GM21786 (cell line): ENCODE results near the gene SH3BP5.

Experiments
- ATAC-seq: cut with Tn5 transposase; IDR thresholded peaks from one replicate; pipeline ENCODE4 v1.9.1; 2021; ENCODE audit not compliant: unreplicated experiment

The SH3BP5 gene

GRCh38 chr3:15300323-15301078, 31.9 kb downstream of the SH3BP5 start:
- no peak for ATAC-seq

GRCh38 chr3:15299036-15299435, 33.4 kb downstream of the SH3BP5 start:
- ATAC-seq: no peak

GRCh38 chr3:15298504-15298903, 33.9 kb downstream of the SH3BP5 start:
- no peak for ATAC-seq

GRCh38 chr3:15297608-15298350, 34.6 kb downstream of the SH3BP5 start:
- ATAC-seq: no peak

GRCh38 chr3:15295506-15295905, 36.9 kb downstream of the SH3BP5 start:
- no peak for ATAC-seq

GRCh38 chr3:15294929-15295328, 37.5 kb downstream of the SH3BP5 start:
- no peak for ATAC-seq

- ATAC-seq: no peak
Measured at GRCh38 chr3:15292765-15293522, 39.4 kb downstream of the SH3BP5 start.

DNA sequence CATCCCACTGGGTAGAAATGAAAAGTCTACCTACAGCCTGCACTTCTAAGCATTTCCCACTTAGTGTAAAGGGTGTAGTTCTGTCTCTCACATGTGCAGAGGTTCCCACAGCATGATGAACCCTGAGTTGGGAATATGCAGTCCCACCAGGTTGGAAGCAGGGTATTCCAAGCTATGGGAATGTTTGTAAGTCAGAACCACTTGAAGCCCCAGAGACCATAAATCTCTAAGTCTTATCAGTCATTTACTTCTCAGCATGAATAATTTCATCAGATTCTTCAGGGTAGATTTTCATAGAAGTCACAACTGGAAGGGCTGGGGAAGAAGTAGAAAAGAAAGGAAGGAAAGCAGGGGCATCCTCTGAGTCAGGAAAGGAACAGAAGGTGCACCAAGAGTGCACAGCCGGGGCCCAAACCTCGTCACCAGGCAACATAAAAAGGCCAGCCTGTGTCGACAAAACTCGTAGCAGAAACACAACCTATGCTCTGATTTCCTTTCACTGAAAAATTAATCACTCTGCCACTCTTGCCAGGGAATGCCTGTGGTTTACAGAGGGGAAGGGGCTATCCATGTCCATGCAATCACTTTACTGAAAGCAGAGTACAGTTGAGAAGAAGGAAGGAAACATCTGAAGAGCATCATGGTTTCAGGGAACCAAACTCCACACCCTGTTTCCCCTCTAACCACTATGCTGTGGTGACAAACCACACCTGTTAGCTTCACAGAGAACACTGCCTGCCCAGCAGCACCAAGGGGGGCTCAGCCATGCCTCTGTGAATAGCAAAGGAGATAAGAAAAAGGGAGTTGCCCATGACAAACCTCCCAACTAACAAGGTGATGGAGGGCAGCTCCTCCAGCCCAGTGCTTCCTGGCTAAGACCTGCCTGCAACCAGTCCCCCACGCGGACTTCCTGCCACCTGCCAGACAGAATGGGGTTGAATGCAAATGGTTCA, 40.5 kb downstream of the SH3BP5 start:
- peak; percentile 88 for ATAC-seq

GRCh38 chr3:15290736-15291135, 41.6 kb downstream of the SH3BP5 start:
- no peak for ATAC-seq

DNA sequence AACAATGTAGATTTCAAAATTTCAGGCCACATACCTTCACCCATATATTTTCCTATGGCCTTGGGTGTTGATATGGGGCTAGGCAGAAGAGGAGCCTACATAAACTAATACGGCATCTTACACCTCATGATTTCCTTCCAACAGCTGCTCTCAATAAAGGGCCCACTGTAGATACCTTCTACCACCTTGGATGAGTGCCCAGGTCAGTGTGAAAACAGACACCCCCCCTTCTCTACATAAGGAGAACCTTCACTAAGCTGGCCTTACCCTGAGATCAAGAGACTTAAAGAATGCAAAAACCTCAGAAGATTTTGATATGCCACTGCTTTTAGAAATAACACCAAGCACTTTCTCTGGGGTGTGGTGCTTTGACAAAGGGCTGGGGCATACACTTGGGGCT, 42.7 kb downstream of the SH3BP5 start:
- no peak for ATAC-seq

GRCh38 chr3:15288331-15289035, 43.9 kb downstream of the SH3BP5 start:
- no peak for ATAC-seq

DNA sequence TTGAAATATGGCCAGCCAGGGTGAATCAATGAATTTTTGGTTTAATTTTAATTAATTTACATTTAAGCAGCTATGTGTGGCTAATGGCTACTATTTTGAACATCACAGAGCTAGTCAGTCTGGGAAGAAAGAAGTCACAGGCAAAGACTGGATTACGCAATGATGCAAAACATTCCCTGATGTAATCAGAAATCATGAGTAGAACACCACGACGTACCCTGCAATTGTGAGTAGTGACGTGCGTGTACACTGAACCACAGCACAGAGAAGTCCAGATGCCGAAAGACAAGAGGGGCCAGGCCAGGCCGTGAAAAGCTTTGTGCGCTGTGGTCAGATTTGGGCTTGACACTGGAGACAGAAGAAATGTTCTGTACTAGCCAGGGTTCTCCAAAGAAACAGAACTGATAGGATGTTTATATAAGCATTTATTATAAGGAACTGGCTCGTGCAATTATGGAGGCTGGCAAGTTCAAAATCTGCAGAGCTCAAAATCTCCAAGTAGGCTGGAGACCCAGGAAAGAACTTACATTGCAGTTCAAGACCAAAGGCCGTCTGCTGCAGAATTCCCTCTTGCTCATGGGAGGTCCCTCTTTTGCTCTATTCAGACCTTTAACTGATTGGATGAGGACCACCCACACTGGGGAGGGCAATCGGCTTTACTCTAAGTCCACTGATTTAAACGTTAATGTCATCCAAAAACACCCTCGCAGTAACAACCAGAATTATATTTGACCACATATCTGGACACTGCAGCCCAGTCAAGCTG, 44.6 kb downstream of the SH3BP5 start:
- ATAC-seq: no peak

DNA sequence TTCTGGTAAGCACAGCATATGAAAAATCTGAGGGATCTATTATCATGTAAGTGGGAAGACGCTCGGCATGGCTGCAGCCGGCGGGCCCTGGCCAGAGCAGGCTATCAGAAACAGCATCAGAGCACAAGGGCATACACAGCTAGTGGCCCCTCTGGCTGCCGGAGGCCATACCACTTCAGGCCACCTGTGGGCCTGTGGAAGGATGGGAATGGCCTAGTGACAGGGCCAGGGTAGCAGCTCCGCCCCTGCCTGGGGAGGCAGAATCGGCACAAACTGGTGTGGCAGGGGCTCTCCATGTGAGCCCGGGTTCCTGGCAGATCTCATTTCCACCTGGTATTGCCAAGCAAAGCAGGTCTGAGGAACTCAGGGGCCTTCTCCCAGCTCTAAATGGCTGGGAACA, 46.4 kb downstream of the SH3BP5 start:
- ATAC-seq: no peak

DNA sequence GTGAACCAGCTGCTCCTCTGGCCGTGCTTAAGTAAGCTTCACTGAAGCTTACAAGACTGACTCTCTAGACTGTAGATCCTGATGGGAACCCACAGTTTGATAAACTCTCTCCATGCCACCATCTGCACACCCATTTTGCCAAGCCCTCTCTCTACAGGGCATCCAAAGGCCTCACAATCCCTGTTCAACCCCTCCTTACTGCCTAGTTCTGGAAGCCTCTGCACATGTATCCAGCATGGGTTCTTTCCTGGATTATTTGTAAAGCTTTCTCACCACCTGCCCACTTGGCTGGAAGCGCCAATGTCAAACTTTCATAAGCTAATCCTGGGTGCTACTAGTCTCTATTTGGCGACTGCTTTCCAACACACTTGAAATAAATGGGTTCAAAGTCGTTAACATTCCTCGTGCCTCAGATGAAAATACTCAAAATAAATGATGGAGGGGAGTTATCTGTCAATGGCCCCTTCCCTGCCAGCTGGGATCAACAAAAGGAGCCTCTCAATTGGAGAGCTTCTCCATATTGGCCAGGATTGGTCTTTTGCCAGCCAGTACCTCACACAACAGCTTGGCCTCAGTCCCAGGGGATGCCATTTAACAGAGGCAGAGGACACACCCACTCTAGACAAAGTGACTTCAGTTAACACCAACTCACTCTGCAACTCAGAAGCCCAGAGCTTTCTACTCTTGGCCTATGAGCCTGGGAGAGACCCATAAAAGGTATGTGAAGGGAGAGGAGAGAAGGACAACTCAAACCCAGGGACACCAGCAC, 48.1 kb downstream of the SH3BP5 start:
- no peak for ATAC-seq

DNA sequence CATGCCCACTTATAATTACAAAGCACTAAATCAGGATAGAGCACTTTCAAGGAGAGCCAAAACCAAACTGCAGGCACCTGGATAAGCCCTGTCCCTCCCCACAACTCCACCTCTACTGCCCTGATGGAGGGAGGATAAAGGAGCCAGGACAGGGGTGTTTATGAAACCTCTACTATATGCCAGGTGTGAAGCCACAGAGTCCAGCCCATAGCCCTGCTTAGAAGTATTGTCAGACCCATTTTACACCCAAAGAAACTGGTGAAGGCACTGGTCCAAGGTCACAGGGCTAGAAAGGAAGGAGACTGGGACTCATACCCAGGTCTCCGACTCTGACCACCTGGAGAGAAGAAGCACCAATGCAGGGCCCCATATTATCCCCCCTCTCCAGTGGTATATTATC, 48.7 kb downstream of the SH3BP5 start:
- ATAC-seq: no peak

DNA sequence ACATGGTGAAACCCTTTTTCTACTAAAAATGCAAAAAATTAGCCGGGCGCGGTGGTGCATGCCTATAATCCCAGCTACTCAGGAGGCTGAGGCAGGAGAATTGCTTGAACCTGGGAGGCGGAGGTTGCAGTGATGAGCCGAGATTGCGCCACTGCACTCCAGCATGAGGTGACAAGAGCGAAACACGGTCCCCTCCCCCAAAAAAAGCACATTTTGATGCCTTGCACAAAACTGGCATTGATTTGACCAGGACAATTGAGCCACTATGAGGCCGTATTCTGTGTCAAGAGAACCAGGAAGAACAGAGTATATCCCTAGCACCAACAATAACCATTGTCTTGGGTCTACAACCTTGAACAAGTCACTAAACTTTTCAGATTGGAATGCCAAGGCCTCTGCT, 50.6 kb downstream of the SH3BP5 start:
- ATAC-seq: no peak

- ATAC-seq: no peak
Measured at GRCh38 chr3:15280853-15281532, 51.4 kb downstream of the SH3BP5 start.
